ENCODE measurements around the gene ACIN1. TPM values are rescaled to one million over a fixed set of nuclear protein-coding genes. Genes with fewer than 3 reads are reported as not detected.

The ACIN1 gene
- total and polyA plus RNA-seq, 10 of the 15 experiments (the other 5 are each of a cell fraction or from before 2014, with no cell fraction given) = 4.3 to 148 (median 93.4) TPM

- POLR2A ChIA-PET = interaction anchor here (0.6 to 1.8 kb wide), 5 partner anchors 8 to 140 kb away, joined by 4 to 9 read pairs (median 5); partner anchors contain the start of genes ACIN1, C14orf119 and PRMT5
- no peak overlapping the region for H3K27ac ChIP-seq (ENCODE audit: control insufficient read depth, insufficient read depth)
- peaks cover 11% of the 10 kb centered on the region; the same call in 1 of the 2 replicates for H3K4me1 ChIP-seq (ENCODE audit: control insufficient read depth, insufficient read depth, low read length)
- no peaks in the 10 kb centered on the region for H3K9me3 ChIP-seq (replicated peaks; ENCODE audit: control insufficient read depth, insufficient read depth, low read length)
- peaks cover 36% of the 10 kb centered on the region for H3K79me2 ChIP-seq (ENCODE audit: control insufficient read depth, insufficient read depth, low read length)
- in situ Hi-C loops (cut with MboI) = no loop called here
- CTCF ChIA-PET = interaction anchor here (0.6 to 4.2 kb wide), 63 partner anchors 10 to 509 kb away, joined by 3 to 80 read pairs (median 7); partner anchors contain the start of genes ACIN1, AJUBA, C14orf119 and CDH24
- RAD21 ChIA-PET (ENCODE audit: unreplicated experiment) = interaction anchor here (1.0 to 1.9 kb wide), 18 partner anchors 11 to 470 kb away, joined by 3 to 27 read pairs (median 5); partner anchors contain the start of genes ACIN1, C14orf119 and HAUS4
- WGBS (ENCODE audit: insufficient coverage, insufficient replicate concordance, low lambda C conversion rate, missing lambda C conversion rate) = 37% methylated on average over 4 of the region's 4 CpGs
- H2AFZ ChIP-seq (ENCODE audit: control insufficient read depth, low read depth, low read length) = no peak overlapping the region
- no peak for DNase-seq (ENCODE audit: low read depth, low spot score)
- peaks cover 9% of the 10 kb centered on the region; the same call in 1 of the 2 replicates for H4K20me1 ChIP-seq (ENCODE audit: control insufficient read depth, insufficient read depth)
- H3K9ac ChIP-seq (ENCODE audit: control insufficient read depth, insufficient read depth, low read length) = no peak overlapping the region
- intact Hi-C loops (cut with micrococcal nuclease; ENCODE audit: unreplicated experiment) = loop anchor here (2.0 kb wide), 1 partner anchor 117 kb away; no protein-coding TSS in a partner anchor
- FAIRE-seq = no peak
- SMC1A ChIA-PET (ENCODE audit: uncharacterized antibody, unreplicated experiment) = interaction anchor here (0.6 to 2.3 kb wide), 26 partner anchors 8 to 1629 kb away, joined by 3 to 23 read pairs (median 6); partner anchors contain the start of genes ACIN1, C14orf119, CDH24 and CEBPE
- no peaks in the 10 kb centered on the region for H3K27me3 ChIP-seq (replicated peaks in 1 of 2; ENCODE audit: control insufficient read depth in 2 of 2, insufficient read depth in 2 of 2, low read length in 1 of 2)
- no peak overlapping the region for H3K4me2 ChIP-seq (ENCODE audit: control insufficient read depth, insufficient read depth)
- BruUV-seq (replicated peaks) = no TSS peak
- no peak overlapping the region for H3K4me3 ChIP-seq
- peak; percentile 2; the same call in 2 of the 3 replicates for ATAC-seq
- peaks cover 14 to 27% of the 10 kb centered on the region in 2 experiments for H3K36me3 ChIP-seq (ENCODE audit: control insufficient read depth in 2 of 2, insufficient read depth in 2 of 2, low read length in 1 of 2)
- TF ChIP-seq SPI1 (IDR thresholded peaks at IDR 0.05; ENCODE audit: borderline replicate concordance, insufficient read depth, low read depth, low read length) = no peak
- no peak for TF ChIP-seq NR2C2 (IDR thresholded peaks at IDR 0.05; ENCODE audit: borderline replicate concordance, control insufficient read depth, insufficient read length, low read depth)
- TF ChIP-seq PKNOX1 (IDR thresholded peaks at IDR 0.05) = no peak
Measured at GRCh38 chr14:23069413-23069806, 25.5 kb downstream of the ACIN1 start.

Measured in GM12878 (cell line).